WERI-Rb-1 (cell line): ENCODE measurements around the gene SPTLC3.
A peak's percentile ranks its signal among the peaks of the same experiment; 100 is the strongest.

Experiments
- DNase-seq: peaks from one replicate; pipeline ENCODE4 v3.0.0-alpha.2; 2020
- H3K27ac ChIP-seq: fragments of 250-450 bp; sonication (Bioruptor Pico); 2 replicates; pipeline ENCODE4 v1.5.1; 2020; ENCODE audit warnings: mild to moderate bottlenecking, moderate library complexity
- H3K27me3 ChIP-seq: fragments of 250-450 bp; sonication (Bioruptor Pico); 2 replicates; pipeline ENCODE4 v1.5.1; 2021; ENCODE audit warnings: mild to moderate bottlenecking, low read depth, moderate library complexity; ENCODE audit not compliant: insufficient read depth, severe bottlenecking
- H3K36me3 ChIP-seq: fragments of 250-450 bp; sonication (Bioruptor Pico); 2 replicates; pipeline ENCODE4 v1.5.1; 2020; ENCODE audit warnings: mild to moderate bottlenecking, moderate library complexity
- H3K4me3 ChIP-seq: 2 replicates; pipeline ENCODE4 v1.5.1; 2011; ENCODE audit warnings: low read depth, mild to moderate bottlenecking, control low read depth, low read length
- H3K9me3 ChIP-seq: fragments of 250-450 bp; sonication (Bioruptor Pico); 2 replicates; pipeline ENCODE4 v1.5.1; 2021; ENCODE audit warnings: mild to moderate bottlenecking, moderate library complexity; ENCODE audit not compliant: severe bottlenecking
- TF ChIP-seq, protein P1 (sequence below): IDR thresholded peaks from 2 replicates; pipeline ENCODE4 v1.5.1; 2011; ENCODE audit warnings: low read depth, mild to moderate bottlenecking, control low read depth, inconsistent platforms, low read length

SPTLC3 gene

DNA sequence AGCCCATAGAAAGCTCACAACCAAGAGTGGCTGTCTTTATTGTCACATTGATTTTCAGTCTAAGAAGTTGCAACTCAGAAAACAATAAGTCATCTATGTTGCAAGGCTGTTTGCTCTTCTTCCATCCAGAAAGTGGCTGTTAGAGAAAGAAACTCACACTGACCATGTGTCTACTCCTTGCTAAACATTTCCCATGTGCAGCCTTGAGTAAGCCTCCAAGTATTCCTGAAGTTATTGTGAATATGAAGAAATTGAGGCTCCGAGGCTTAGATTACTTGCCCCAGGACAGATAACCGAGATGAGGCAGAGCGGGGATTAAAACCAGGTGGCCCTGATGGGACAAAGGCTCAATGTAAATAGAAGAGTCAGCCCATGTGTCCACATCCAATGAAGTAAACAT, 105.0 kb downstream of the SPTLC3 start:
- H3K27me3 ChIP-seq: no peaks in the 10 kb centered on the region
- H3K9me3 ChIP-seq: no peaks in the 10 kb centered on the region
- no peak overlapping the region for H3K4me3 ChIP-seq
- no peak overlapping the region for H3K27ac ChIP-seq
- no peak for DNase-seq
- TF ChIP-seq, protein P1, sequence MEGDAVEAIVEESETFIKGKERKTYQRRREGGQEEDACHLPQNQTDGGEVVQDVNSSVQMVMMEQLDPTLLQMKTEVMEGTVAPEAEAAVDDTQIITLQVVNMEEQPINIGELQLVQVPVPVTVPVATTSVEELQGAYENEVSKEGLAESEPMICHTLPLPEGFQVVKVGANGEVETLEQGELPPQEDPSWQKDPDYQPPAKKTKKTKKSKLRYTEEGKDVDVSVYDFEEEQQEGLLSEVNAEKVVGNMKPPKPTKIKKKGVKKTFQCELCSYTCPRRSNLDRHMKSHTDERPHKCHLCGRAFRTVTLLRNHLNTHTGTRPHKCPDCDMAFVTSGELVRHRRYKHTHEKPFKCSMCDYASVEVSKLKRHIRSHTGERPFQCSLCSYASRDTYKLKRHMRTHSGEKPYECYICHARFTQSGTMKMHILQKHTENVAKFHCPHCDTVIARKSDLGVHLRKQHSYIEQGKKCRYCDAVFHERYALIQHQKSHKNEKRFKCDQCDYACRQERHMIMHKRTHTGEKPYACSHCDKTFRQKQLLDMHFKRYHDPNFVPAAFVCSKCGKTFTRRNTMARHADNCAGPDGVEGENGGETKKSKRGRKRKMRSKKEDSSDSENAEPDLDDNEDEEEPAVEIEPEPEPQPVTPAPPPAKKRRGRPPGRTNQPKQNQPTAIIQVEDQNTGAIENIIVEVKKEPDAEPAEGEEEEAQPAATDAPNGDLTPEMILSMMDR: no peak
- no peaks in the 10 kb centered on the region for H3K36me3 ChIP-seq

DNA sequence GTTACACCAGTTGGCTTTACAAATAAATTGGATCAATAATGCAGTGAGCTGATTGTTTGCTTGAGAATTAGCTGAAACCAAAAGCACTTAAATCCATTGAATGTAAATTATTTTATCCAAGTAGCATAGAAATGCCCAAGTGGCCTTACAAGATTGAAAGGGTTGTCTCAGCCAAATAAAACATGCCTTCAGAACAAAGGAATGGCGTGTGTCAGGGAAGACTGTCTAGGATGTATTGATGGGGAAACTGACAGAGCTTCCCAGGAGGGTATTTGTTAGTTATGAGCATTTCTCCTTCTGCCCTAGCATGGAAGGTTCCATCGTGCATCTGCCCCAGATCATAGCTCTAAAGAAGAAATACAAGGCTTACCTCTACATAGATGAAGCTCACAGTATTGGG, 108.4 kb downstream of the SPTLC3 start:
- Histone ChIP-seq H3K27ac (no peak overlapping the region), H3K36me3 (no peaks in the 10 kb centered on the region), H3K9me3 (no peaks in the 10 kb centered on the region), H3K27me3 (no peaks in the 10 kb centered on the region), H3K4me3 (no peak overlapping the region)
- no peak for DNase-seq
- TF ChIP-seq, protein P1: no peak

GRCh38 chr20:13118676-13119075, 109.9 kb downstream of the SPTLC3 start:
- H3K27me3 ChIP-seq: no peaks in the 10 kb centered on the region
- no peak overlapping the region for H3K4me3 ChIP-seq
- TF ChIP-seq, protein P1: no peak
- H3K9me3 ChIP-seq: no peaks in the 10 kb centered on the region
- no peak for DNase-seq
- no peak overlapping the region for H3K27ac ChIP-seq
- no peaks in the 10 kb centered on the region for H3K36me3 ChIP-seq

DNA sequence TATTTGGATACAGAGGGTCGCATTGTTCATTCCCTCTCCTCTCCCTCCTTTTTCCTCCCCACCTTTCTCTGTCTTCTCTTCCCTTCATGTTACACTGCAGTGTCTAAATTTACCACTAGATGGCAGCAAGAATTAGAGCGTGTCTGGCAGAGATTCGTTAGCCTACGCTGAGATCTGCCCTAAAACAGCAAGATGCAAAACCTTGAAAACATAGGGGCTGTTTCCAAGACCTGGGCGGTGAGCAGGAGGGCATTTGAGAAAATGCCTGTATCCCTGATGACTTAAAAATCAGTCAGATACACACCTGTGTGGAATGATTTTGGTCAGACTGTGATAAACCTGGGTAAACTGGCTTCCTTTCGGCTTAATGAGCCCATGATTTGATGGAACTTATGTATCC, 110.8 kb downstream of the SPTLC3 start:
- H3K27ac ChIP-seq: no peak overlapping the region
- DNase-seq: peak; percentile 43
- TF ChIP-seq, protein P1: peak; percentile 66
- H3K36me3 ChIP-seq: no peaks in the 10 kb centered on the region
- no peak overlapping the region for H3K4me3 ChIP-seq
- no peaks in the 10 kb centered on the region for H3K27me3 ChIP-seq
- no peaks in the 10 kb centered on the region for H3K9me3 ChIP-seq

GRCh38 chr20:13120471-13120870, 111.7 kb downstream of the SPTLC3 start:
- no peaks in the 10 kb centered on the region for H3K27me3 ChIP-seq
- no peaks in the 10 kb centered on the region for H3K36me3 ChIP-seq
- no peaks in the 10 kb centered on the region for H3K9me3 ChIP-seq
- H3K27ac ChIP-seq: no peak overlapping the region
- no peak overlapping the region for H3K4me3 ChIP-seq
- TF ChIP-seq, protein P1: no peak
- DNase-seq: no peak

DNA sequence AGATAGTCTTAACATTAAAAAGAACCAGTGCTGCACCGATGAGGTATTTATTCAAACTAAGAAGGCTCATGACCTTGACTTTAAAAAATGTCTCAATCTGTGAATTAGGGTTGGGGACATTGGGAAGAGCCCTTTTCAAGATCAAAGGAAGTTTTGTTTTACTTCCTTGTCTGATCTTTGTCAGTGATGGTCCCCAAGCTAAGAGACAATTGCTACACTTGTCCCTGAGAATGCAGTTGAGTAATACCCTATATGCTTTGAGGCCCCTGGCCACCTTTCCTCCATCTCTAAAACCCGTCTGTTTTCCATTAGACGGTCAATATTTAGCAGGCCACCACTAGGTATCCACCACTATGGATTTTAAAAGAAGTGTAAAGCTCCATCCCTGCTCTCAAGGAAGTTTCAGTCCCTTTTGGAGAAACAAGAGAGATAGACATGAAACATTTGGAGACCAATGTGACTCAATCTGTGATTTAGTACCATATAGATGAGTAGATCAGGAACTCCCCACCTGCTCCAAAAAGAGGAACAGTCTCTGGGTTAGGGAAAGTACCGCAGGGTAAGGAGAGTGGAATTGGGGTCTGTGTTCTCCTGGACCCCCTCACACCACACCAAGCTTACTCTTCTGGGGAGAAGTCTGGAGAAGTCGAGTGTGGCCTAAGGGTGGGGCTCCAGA, 113.2 kb downstream of the SPTLC3 start:
- no peak overlapping the region for H3K27ac ChIP-seq
- TF ChIP-seq, protein P1: no peak
- H3K4me3 ChIP-seq: no peak overlapping the region
- no peaks in the 10 kb centered on the region for H3K36me3 ChIP-seq
- H3K9me3 ChIP-seq: no peaks in the 10 kb centered on the region
- no peak for DNase-seq
- H3K27me3 ChIP-seq: no peaks in the 10 kb centered on the region
